GM10266 (cell line): ENCODE measurements around the gene PTPRN2.
"Not testable (repeated sequence)": the region's sequence is repeated elsewhere in the genome, so short reads cannot be mapped to it uniquely, and the experiment has no call there.

ENCODE experiments used
- DNase-seq: peaks from one replicate; pipeline ENCODE4 v3.0.0; 2012; ENCODE audit errors: extremely low spot score
- TF ChIP-seq, protein P1 (sequence below): IDR thresholded peaks from 2 replicates; pipeline ENCODE4 v1.5.1; 2012; ENCODE audit warnings: mild to moderate bottlenecking, low read depth; ENCODE audit not compliant: control insufficient read depth, insufficient read depth; ENCODE audit errors: missing control alignments

PTPRN2 gene

GRCh38 chr7:158386355-158386618, 201.3 kb downstream of the PTPRN2 start:
- TF ChIP-seq, protein P1, sequence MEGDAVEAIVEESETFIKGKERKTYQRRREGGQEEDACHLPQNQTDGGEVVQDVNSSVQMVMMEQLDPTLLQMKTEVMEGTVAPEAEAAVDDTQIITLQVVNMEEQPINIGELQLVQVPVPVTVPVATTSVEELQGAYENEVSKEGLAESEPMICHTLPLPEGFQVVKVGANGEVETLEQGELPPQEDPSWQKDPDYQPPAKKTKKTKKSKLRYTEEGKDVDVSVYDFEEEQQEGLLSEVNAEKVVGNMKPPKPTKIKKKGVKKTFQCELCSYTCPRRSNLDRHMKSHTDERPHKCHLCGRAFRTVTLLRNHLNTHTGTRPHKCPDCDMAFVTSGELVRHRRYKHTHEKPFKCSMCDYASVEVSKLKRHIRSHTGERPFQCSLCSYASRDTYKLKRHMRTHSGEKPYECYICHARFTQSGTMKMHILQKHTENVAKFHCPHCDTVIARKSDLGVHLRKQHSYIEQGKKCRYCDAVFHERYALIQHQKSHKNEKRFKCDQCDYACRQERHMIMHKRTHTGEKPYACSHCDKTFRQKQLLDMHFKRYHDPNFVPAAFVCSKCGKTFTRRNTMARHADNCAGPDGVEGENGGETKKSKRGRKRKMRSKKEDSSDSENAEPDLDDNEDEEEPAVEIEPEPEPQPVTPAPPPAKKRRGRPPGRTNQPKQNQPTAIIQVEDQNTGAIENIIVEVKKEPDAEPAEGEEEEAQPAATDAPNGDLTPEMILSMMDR, result no peak
- DNase-seq, result no peak

DNA sequence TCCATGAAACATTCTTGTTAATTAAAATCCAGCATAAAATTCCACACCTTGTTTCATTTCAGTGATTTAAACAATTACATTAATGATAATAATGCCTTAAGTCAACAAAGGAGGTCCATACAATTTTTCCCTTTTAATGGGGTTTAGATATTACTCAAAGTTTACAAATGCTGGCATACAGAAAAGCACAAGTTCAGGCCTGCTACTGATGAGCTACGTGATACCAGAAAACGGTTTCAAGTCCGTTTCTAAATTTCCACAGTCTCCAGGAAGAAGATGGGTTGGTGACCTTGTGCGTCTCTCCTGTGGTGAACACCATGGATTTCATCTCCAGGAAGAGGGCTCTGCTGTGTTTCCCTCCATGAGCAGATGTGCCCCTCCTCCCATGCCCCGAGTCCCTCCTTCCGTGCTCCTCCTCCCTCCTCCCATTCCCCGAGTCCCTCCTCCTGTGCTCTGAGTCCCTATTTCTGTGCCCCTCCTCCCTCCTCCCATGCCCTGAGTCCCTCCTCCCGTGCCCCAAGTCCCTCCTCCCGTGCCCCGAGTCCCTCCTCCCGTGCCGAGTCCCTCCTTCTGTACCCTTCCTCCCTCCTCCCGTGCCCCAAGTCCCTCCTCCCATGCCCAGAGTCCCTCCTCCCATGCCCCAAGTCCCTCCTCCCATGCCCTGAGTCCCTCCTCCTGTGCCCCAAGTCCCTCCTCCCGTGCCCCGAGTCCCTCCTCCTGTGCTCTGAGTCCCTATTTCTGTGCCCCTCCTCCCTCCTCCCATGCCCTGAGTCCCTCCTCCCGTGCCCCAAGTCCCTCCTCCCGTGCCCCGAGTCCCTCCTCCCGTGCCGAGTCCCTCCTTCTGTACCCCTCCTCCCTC, 201.9 kb downstream of the PTPRN2 start:
- DNase-seq, result not testable (repeated sequence)

- TF ChIP-seq, protein P1, result no peak
- DNase-seq, result no peak
These were observed 202.9 kb downstream of the PTPRN2 start for GRCh38 chr7:158384746-158385145.

GRCh38 chr7:158383665-158384064, 204.0 kb downstream of the PTPRN2 start:
- TF ChIP-seq, protein P1, result no peak
- DNase-seq, result no peak

DNA sequence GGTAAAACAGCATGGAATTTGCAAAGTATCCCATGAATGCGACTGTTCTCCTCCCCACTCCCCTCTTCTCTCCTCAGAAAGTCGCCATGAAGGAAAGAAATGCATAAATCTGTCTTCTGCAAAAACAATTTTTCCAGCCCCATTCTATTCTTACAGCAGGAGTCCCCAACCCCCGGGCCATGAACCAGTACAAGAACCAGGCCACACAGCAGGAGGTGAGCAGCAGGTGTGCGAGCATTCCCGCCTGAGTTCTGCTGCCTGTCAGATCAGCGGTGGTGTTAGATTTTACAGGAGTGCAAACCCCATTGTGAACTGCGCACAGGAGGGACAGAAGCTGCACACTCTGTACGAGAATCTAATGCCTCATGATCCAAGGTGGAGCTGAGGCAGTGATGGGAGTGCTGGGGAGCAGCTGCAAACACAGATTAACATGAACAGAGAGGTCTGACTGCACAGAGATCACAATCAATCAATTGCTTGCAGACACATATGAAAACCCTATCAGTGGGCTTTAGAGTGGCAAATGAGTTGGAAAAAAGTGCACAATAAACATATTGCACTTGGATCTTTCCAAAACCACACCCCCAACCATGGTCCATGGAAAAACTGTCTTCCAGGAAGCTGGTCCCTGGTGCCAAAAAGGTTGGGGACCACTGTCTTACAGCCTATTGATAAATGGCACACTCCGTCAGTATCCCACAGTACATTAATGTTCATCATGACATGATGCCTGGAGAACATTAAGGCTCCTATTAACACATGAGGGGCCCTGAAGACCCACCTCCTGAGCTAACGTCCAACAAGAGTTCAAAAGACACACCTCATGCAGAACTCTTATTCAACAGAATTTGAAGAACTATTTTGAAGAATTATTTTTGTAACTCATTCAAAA, 205.0 kb downstream of the PTPRN2 start:
- no peak for DNase-seq

GRCh38 chr7:158381956-158382355, 205.7 kb downstream of the PTPRN2 start:
- DNase-seq, result no peak
- TF ChIP-seq, protein P1, result no peak

More for the DNA sequence above, 205.0 kb downstream of the PTPRN2 start:
- TF ChIP-seq, protein P1, result no peak

DNA sequence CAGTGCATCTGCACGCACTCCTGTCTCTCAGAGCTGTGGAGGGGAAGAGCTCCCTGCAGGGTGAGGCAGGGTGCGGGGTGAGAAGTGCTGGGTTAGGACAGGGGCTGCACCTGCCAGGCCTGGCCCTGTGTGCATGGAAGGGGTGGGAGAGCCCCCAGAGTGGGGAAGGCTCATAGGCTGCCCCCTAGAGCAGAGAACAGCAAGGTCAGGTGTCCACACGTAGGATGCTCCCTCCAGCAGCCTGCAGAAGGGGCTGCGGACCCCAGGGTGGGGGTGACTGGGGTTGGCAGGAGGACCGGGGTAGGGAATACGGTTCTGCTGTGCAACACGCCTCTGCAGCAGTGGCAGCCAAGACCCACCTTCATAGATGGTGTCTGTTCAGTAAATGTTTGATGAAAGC, 208.6 kb downstream of the PTPRN2 start:
- TF ChIP-seq, protein P1, result no peak

More for the DNA sequence above, 208.6 kb downstream of the PTPRN2 start:
- no peak for DNase-seq
